IMR-90 (cell line): ENCODE data around the gene ADGRD2. TPM values are rescaled to one million over a fixed set of nuclear protein-coding genes. Genes with fewer than 3 reads are reported as not detected.

Source experiments
- ATAC-seq: fragments of 200-7000 bp; cut with Tn5 transposase; 2 replicates; pipeline ENCODE4 v1.9.1; 2020; ENCODE audit warnings: low read depth, mild to moderate bottlenecking, moderate library complexity
- BruUV-seq: library from RNA; stranded (reverse); fragments of 400-500 nt; replicated peaks from 2 replicates; lab custom pipeline; 2021; lab: Mats Ljungman, UMichigan
- CTCF ChIA-PET: fragments of 300-600 bp; formaldehyde crosslinking; extraction: SDS; loops from one replicate; lab custom pipeline; 2021; ENCODE audit warnings: antibody characterized with exemption; lab: Yijun Ruan, JAX
- POLR2A ChIA-PET: fragments of 300-600 bp; sonication (Branson Sonifier 250); formaldehyde crosslinking; loops from one replicate; lab custom pipeline; 2022; ENCODE audit warnings: antibody characterized with exemption; ENCODE audit not compliant: unreplicated experiment; lab: Charles Lee
- DNase-seq: peaks from one replicate; pipeline ENCODE4 v3.0.0; 2013
- H2AFZ ChIP-seq: replicated peaks from 2 replicates; pipeline ENCODE3; 2013; ENCODE audit warnings: low read length, mild to moderate bottlenecking; ENCODE audit not compliant: poor library complexity
- H2AK5ac ChIP-seq: 2 replicates; pipeline ENCODE4 v1.6.1; 2013; ENCODE audit warnings: low read depth, low read length, inconsistent platforms
- H2AK9ac ChIP-seq: replicated peaks from 2 replicates; pipeline ENCODE3; 2013; ENCODE audit warnings: mild to moderate bottlenecking, low read depth, low read length, moderate library complexity; ENCODE audit not compliant: poor library complexity
- H2BK120ac ChIP-seq: 2 replicates; pipeline ENCODE4 v1.6.1; 2013; ENCODE audit warnings: low read depth, low read length, inconsistent platforms
- H2BK15ac ChIP-seq: 3 replicates; pipeline ENCODE4 v1.6.1; 2013; ENCODE audit warnings: low read depth, low read length, inconsistent platforms
- H2BK20ac ChIP-seq: 2 replicates; pipeline ENCODE4 v1.6.1; 2013; ENCODE audit warnings: low read depth, mild to moderate bottlenecking, inconsistent platforms, low read length, moderate library complexity
- H2BK5ac ChIP-seq: 2 replicates; pipeline ENCODE4 v1.6.1; 2013; ENCODE audit warnings: mild to moderate bottlenecking, low read depth, low read length, inconsistent platforms; ENCODE audit not compliant: poor library complexity, severe bottlenecking
- H3K14ac ChIP-seq: replicated peaks from 2 replicates; pipeline ENCODE4 v1.6.1; 2013; ENCODE audit warnings: low read depth, low read length, inconsistent platforms
- H3K18ac ChIP-seq: 2 replicates; pipeline ENCODE4 v1.6.1; 2013; ENCODE audit warnings: low read depth, low read length, control low read depth
- H3K23ac ChIP-seq: 2 replicates; pipeline ENCODE4 v1.6.1; 2013; ENCODE audit warnings: low read depth, low read length, inconsistent platforms
- H3K27ac ChIP-seq: 2 replicates; pipeline ENCODE4 v1.5.1; 2013; ENCODE audit warnings: mild to moderate bottlenecking, control low read depth, low read length; ENCODE audit not compliant: insufficient read depth
- H3K27me3 ChIP-seq: 2 replicates; pipeline ENCODE4 v1.6.1; 2013; ENCODE audit warnings: low read length; ENCODE audit not compliant: control insufficient read depth, insufficient read depth
- H3K36me3 ChIP-seq: 2 replicates; pipeline ENCODE4 v1.6.1; 2013; ENCODE audit warnings: low read length, mixed read lengths; ENCODE audit not compliant: control insufficient read depth, insufficient read depth
- H3K4ac ChIP-seq: 2 replicates; pipeline ENCODE4 v1.6.1; 2013; ENCODE audit warnings: low read depth, low read length, inconsistent platforms
- H3K4me1 ChIP-seq: 2 replicates; pipeline ENCODE4 v1.6.1; 2013; ENCODE audit warnings: low read length, mixed read lengths; ENCODE audit not compliant: control insufficient read depth, insufficient read depth
- H3K4me2 ChIP-seq: 2 replicates; pipeline ENCODE4 v1.6.1; 2013; ENCODE audit warnings: low read depth, mild to moderate bottlenecking, control low read depth, low read length, moderate library complexity
- H3K4me3 ChIP-seq: 2 replicates; pipeline ENCODE4 v1.5.1; 2013; ENCODE audit warnings: low read depth, mild to moderate bottlenecking, control low read depth, low read length, moderate library complexity; ENCODE audit not compliant: insufficient read depth
- H3K56ac ChIP-seq: 2 replicates; pipeline ENCODE4 v1.6.1; 2013; ENCODE audit warnings: low read length, inconsistent platforms; ENCODE audit not compliant: insufficient read depth; ENCODE audit errors: extremely low read depth
- H3K79me1 ChIP-seq, 2 experiments: 2 replicates each; pipeline ENCODE4 v1.6.1; 2013; ENCODE audit warnings: low read length in 2 of 2, inconsistent platforms in 1 of 2, low read depth in 1 of 2
- H3K9ac ChIP-seq: 2 replicates; pipeline ENCODE4 v1.6.1; 2013; ENCODE audit warnings: low read depth, low read length, control low read depth
- H3K9me1 ChIP-seq: 2 replicates; pipeline ENCODE4 v1.6.1; 2013; ENCODE audit warnings: low read length, inconsistent platforms; ENCODE audit not compliant: insufficient read depth
- H3K9me3 ChIP-seq: 2 replicates; pipeline ENCODE4 v1.6.1; 2013; ENCODE audit warnings: low read length; ENCODE audit not compliant: control insufficient read depth, insufficient read depth
- H4K20me1 ChIP-seq: 2 replicates; pipeline ENCODE4 v1.6.1; 2013; ENCODE audit warnings: low read length, inconsistent platforms; ENCODE audit not compliant: insufficient read depth
- H4K5ac ChIP-seq: 2 replicates; pipeline ENCODE4 v1.6.1; 2013; ENCODE audit warnings: mild to moderate bottlenecking, low read depth, low read length, control low read depth
- H4K8ac ChIP-seq, 2 experiments: 2 replicates each; pipeline ENCODE4 v1.6.1; 2013; ENCODE audit warnings: low read depth in 2 of 2, low read length in 2 of 2, control low read depth in 1 of 2, inconsistent platforms in 1 of 2
- H4K91ac ChIP-seq: 2 replicates; pipeline ENCODE4 v1.6.1; 2013; ENCODE audit warnings: low read depth, low read length, inconsistent platforms; ENCODE audit not compliant: insufficient read depth
- CEBPB ChIP-seq: IDR thresholded peaks from 2 replicates; pipeline ENCODE4 v1.6.1; 2012; ENCODE audit warnings: low read depth, low read length, improper control_type of control experiment
- CTCF ChIP-seq: conservative IDR thresholded peaks from 2 replicates; pipeline ENCODE4 v1.5.1; 2012; ENCODE audit warnings: mild to moderate bottlenecking, low read depth, low read length, improper control_type of control experiment
- MAFK ChIP-seq: IDR thresholded peaks from 2 replicates; pipeline ENCODE4 v1.6.1; 2012; ENCODE audit warnings: low read depth, low read length, improper control_type of control experiment
- MAZ ChIP-seq: IDR thresholded peaks from 2 replicates; pipeline ENCODE4 v1.6.1; 2012; ENCODE audit warnings: low read depth, mild to moderate bottlenecking, low read length, improper control_type of control experiment, moderate library complexity, borderline replicate concordance
- NFE2L2 ChIP-seq: fragments of 150-350 bp; IDR thresholded peaks from 2 replicates; pipeline ENCODE4 v1.6.1; 2016; ENCODE audit warnings: low read depth, mild to moderate bottlenecking, low read length
- POLR2A ChIP-seq: IDR thresholded peaks from 2 replicates; pipeline ENCODE4 v1.6.1; 2012; ENCODE audit warnings: mild to moderate bottlenecking, low read depth, low read length
- SMC3 ChIP-seq: fragments of 150-350 bp; IDR thresholded peaks from 2 replicates; pipeline ENCODE4 v1.6.1; 2016; ENCODE audit warnings: low read depth, mild to moderate bottlenecking, antibody characterized with exemption, low read length, moderate library complexity
- WGBS, 2 experiments: methylation state at CpG; one replicate each; pipeline versions ENCODE4 v1.1.5 to v1.1.7; 2013; ENCODE audit warnings: missing lambda C conversion rate in 2 of 2; ENCODE audit not compliant: insufficient read length in 1 of 2; ENCODE audit errors: extremely low coverage in 2 of 2; 5-methylcytosine and 5-hydroxymethylcytosine counted together
- dilution Hi-C: fragments of 300-500 bp; cut with HindIII; formaldehyde crosslinking; loops from one replicate; pipeline ENCODE4 v1.14.3; 2018; ENCODE audit warnings: low sequenced_read_pairs; ENCODE audit not compliant: unreplicated experiment
- in situ Hi-C: fragments of 300-500 bp; cut with MboI; formaldehyde crosslinking; loops from 3 replicates; pipeline ENCODE4 v1.14.3; 2019; ENCODE audit warnings: low sequenced_read_pairs, inconsistent platforms, mixed read lengths
- intact Hi-C: fragments of 100-400 bp; cut with micrococcal nuclease; formaldehyde crosslinking; loops from 2 replicates; pipeline ENCODE4 v1.10.0; 2022
- polyA plus RNA-seq, 3 experiments: library from polyadenylated mRNA; depleted of rRNA; stranded (reverse); fragments of >200 nt; gene quantifications; 2 replicates each; pipeline ENCODE4 v1.2.3, GENCODE V29; 2012; ENCODE audit warnings: low replicate concordance in 1 of 3
- total RNA-seq: library from RNA; depleted of rRNA; stranded (reverse); fragments of >200 nt; gene quantifications from 2 replicates; pipeline ENCODE4 v1.2.3, GENCODE V29; 2012
- TF ChIP-seq, protein P1 (sequence below): fragments of 150-350 bp; IDR thresholded peaks from 2 replicates; pipeline ENCODE4 v1.6.1; 2016; ENCODE audit warnings: low read depth, mild to moderate bottlenecking, low read length, moderate library complexity, borderline replicate concordance

Gene ADGRD2
- total and polyA plus RNA-seq, 2 of the 4 experiments (the other 2 are of a cell fraction): not detected

GRCh38 chr9:124468061-124468740 lies 17.9 kb downstream of the ADGRD2 start:
- intact Hi-C loops: no loop called here

More at GRCh38 chr9:124468061-124468740, 17.9 kb downstream of the ADGRD2 start:
- Histone ChIP-seq H2BK20ac (no peak overlapping the region), H4K8ac (no peak overlapping the region), H2BK120ac (no peak overlapping the region), H4K5ac (no peak overlapping the region), H3K9ac (no peak overlapping the region), H3K56ac (no peak overlapping the region), H3K9me3 (no peaks in the 10 kb centered on the region; the same call in 1 of the 2 replicates), H3K23ac (no peak overlapping the region), H4K91ac (no peak overlapping the region), H2BK5ac (no peak overlapping the region), H3K9me1 (0 out of 2 replicates have a peak, but pooled peaks cover 2% of the 10 kb centered on the region), H2AK5ac (no peak overlapping the region), H3K36me3 (no peaks in the 10 kb centered on the region), H3K27ac (no peak overlapping the region), H4K20me1 (no peaks in the 10 kb centered on the region), H3K4ac (no peak overlapping the region), H2BK15ac (no peak overlapping the region), H2AFZ (peak overlapping the region; percentile 32), H2AK9ac (no peak overlapping the region), H3K4me1 (no peaks in the 10 kb centered on the region), H3K18ac (no peak overlapping the region), H3K4me2 (no peak overlapping the region), H3K14ac (no peak overlapping the region), H3K27me3 (peaks cover 53% of the 10 kb centered on the region), H3K4me3 (no peak overlapping the region), H3K79me1 (no peaks in the 10 kb centered on the region)
- ChIA-PET POLR2A (no interaction called here), CTCF (no interaction called here)
- in situ Hi-C loops: no loop called here
- WGBS, 2 experiments: 75% methylated on average over 3 of the region's 19 CpGs; no CpG with 5 or more reads in 1 of the 2 experiments
- dilution Hi-C loops: no loop called here
- ATAC-seq (no peak), DNase-seq (no peak)
- TF ChIP-seq, protein P1, sequence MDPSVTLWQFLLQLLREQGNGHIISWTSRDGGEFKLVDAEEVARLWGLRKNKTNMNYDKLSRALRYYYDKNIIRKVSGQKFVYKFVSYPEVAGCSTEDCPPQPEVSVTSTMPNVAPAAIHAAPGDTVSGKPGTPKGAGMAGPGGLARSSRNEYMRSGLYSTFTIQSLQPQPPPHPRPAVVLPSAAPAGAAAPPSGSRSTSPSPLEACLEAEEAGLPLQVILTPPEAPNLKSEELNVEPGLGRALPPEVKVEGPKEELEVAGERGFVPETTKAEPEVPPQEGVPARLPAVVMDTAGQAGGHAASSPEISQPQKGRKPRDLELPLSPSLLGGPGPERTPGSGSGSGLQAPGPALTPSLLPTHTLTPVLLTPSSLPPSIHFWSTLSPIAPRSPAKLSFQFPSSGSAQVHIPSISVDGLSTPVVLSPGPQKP: no peak
- TF ChIP-seq POLR2A (no peak), CEBPB (no peak), SMC3 (no peak), NFE2L2 (no peak), MAZ (no peak), CTCF (no peak), MAFK (no peak)
- no TSS peak for BruUV-seq
